Neural cell (in vitro differentiated cells): ENCODE measurements around the gene DBP. TPM values are rescaled to one million over a fixed set of nuclear protein-coding genes. Genes with fewer than 3 reads are reported as not detected.

ENCODE experiments used
- H2AFZ ChIP-seq: fragments of 200-600, 300-800 bp; sonication (generic), shearing (Covaris generic); 2 replicates; pipeline ENCODE4 v1.6.0; 2014; ENCODE audit warnings: low read depth, mild to moderate bottlenecking, antibody characterized with exemption, low read length, moderate library complexity
- H3F3A ChIP-seq: fragments of 200-600 bp; shearing (Covaris generic); 2 replicates; pipeline ENCODE4 v1.6.1; 2016; ENCODE audit warnings: mild to moderate bottlenecking, moderate library complexity, mixed read lengths, antibody characterized with exemption, low read length; ENCODE audit not compliant: insufficient read depth, poor library complexity, severe bottlenecking
- H3K27ac ChIP-seq: fragments of 200-600, 300-800 bp; sonication (generic), shearing (Covaris generic); 2 replicates; pipeline ENCODE4 v1.5.1; 2014; ENCODE audit warnings: mild to moderate bottlenecking, low read length, moderate library complexity
- H3K27me3 ChIP-seq: fragments of 300-800, 200-600 bp; sonication (generic), shearing (Covaris generic); 2 replicates; pipeline ENCODE4 v1.6.0; 2014; ENCODE audit warnings: mild to moderate bottlenecking, low read depth, low read length, moderate library complexity; ENCODE audit not compliant: insufficient read depth
- H3K36me3 ChIP-seq: fragments of 300-800, 200-600 bp; sonication (generic), shearing (Covaris generic); 2 replicates; pipeline ENCODE4 v1.5.1; 2014; ENCODE audit warnings: mild to moderate bottlenecking, antibody characterized with exemption, low read length, moderate library complexity; ENCODE audit not compliant: insufficient read depth
- H3K4me2 ChIP-seq: fragments of 300-800, 200-600 bp; sonication (generic), shearing (Covaris generic); 2 replicates; pipeline ENCODE4 v1.6.0; 2014; ENCODE audit warnings: mild to moderate bottlenecking, low read length
- H3K4me3 ChIP-seq: fragments of 300-800, 200-600 bp; sonication (generic), shearing (Covaris generic); 2 replicates; pipeline ENCODE4 v1.5.1; 2014; ENCODE audit warnings: mild to moderate bottlenecking, low read length, moderate library complexity
- H3K79me2 ChIP-seq: fragments of 200-600 bp; shearing (Covaris generic); replicated peaks from 2 replicates; pipeline ENCODE4 v1.6.0; 2014; ENCODE audit warnings: mild to moderate bottlenecking, low read length, moderate library complexity; ENCODE audit not compliant: insufficient read depth
- H3K9ac ChIP-seq: fragments of 300-800, 200-600 bp; sonication (generic), shearing (Covaris generic); 2 replicates; pipeline ENCODE4 v1.6.1; 2016; ENCODE audit warnings: mild to moderate bottlenecking, low read length, mixed read lengths
- H3K9me2 ChIP-seq: fragments of 200-600 bp; shearing (Covaris generic); 2 replicates; pipeline ENCODE4 v1.6.1; 2016; ENCODE audit warnings: mild to moderate bottlenecking, low read length, mixed read lengths; ENCODE audit not compliant: insufficient read depth
- H3K9me3 ChIP-seq: fragments of 200-600, 300-800 bp; sonication (generic), shearing (Covaris generic); 2 replicates; pipeline ENCODE4 v1.6.1; 2016; ENCODE audit warnings: mild to moderate bottlenecking, mixed run types, low read length, moderate library complexity, mixed read lengths
- H4K20me1 ChIP-seq: fragments of 200-600 bp; shearing (Covaris generic); 2 replicates; pipeline ENCODE4 v1.6.1; 2016; ENCODE audit warnings: mild to moderate bottlenecking, mixed run types; ENCODE audit not compliant: insufficient read depth
- EP300 ChIP-seq: fragments of 450-650 bp; conservative IDR thresholded peaks from 2 replicates; pipeline ENCODE4 v1.6.1; 2014; ENCODE audit warnings: antibody characterized with exemption, mild to moderate bottlenecking, moderate library complexity; ENCODE audit not compliant: poor library complexity, severe bottlenecking
- EZH2 ChIP-seq: fragments of 200-600, 300-800 bp; shearing (Covaris generic), sonication (generic); IDR thresholded peaks from 2 replicates; pipeline ENCODE4 v1.6.1; 2014; ENCODE audit warnings: antibody characterized with exemption, low read length, borderline replicate concordance, mild to moderate bottlenecking; ENCODE audit not compliant: insufficient read depth, poor library complexity, severe bottlenecking
- MXI1 ChIP-seq: fragments of 450-650 bp; conservative IDR thresholded peaks from 2 replicates; pipeline ENCODE4 v1.6.1; 2014; ENCODE audit warnings: antibody characterized with exemption, mild to moderate bottlenecking; ENCODE audit not compliant: poor library complexity, severe bottlenecking
- POLR2AphosphoS5 ChIP-seq: IDR thresholded peaks from 2 replicates; pipeline ENCODE4 v1.6.1; 2012
- RAD21 ChIP-seq: fragments of 450-650 bp; conservative IDR thresholded peaks from 2 replicates; pipeline ENCODE4 v1.6.1; 2014; ENCODE audit warnings: antibody characterized with exemption, mild to moderate bottlenecking, moderate library complexity
- SMC3 ChIP-seq: fragments of 450-650 bp; conservative IDR thresholded peaks from 2 replicates; pipeline ENCODE4 v1.6.1; 2014; ENCODE audit warnings: antibody characterized with exemption, mild to moderate bottlenecking, moderate library complexity; ENCODE audit not compliant: poor library complexity
- TAF1 ChIP-seq: IDR thresholded peaks from 2 replicates; pipeline ENCODE4 v1.6.1; 2012; ENCODE audit warnings: low read depth
- polyA plus RNA-seq: library from polyadenylated mRNA; depleted of rRNA; stranded (reverse); fragments of >200 nt; gene quantifications from 2 replicates; pipeline ENCODE4 v1.2.3, GENCODE V29; 2014
- TF ChIP-seq, protein P1 (sequence below): fragments of 450-650 bp; IDR thresholded peaks from 2 replicates; pipeline ENCODE4 v1.5.1; 2014; ENCODE audit warnings: antibody characterized with exemption, mild to moderate bottlenecking, moderate library complexity; ENCODE audit not compliant: poor library complexity, severe bottlenecking
- TF ChIP-seq, protein P2 (sequence below): IDR thresholded peaks from 2 replicates; pipeline ENCODE4 v1.6.1; 2012; ENCODE audit warnings: borderline replicate concordance

Gene DBP
- polyA plus RNA-seq, 1 donor from 2014 or later, result 3.6 TPM

DNA sequence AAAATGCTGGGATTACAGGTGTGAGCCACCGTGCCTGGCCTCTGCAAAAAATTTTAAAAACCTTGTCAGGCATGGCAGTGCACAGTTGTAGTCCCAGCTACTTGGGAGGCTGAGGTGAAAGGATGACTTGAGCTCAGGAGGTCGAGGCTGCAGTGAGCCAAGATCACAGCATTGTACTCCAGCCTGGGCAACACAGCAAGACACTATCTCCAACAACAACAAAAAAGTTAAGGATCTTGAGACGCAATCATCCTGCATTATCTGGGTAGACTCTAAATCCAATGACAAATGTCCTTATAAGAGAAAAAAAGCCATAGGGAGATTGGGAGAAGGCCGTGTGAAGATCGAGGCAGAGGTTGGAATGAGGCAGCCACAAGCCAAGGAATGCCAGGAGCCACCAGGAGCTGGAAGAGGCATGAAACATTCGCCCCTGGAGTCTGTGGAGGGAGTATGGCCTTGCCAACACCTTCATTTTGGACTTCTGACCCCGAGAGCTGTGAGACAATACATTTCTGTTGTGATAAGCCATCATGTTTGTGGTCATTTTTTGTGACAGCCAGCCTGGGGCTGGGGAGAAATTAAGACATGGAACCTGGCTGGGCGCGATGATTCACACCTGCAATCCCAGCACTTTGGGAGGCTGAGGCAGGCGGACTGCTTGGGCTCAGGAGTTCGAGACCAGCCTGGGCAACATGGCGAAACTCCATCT, 13.9 kb upstream of the DBP start:
- Histone ChIP-seq H3K9me3 (no peaks in the 10 kb centered on the region), H3F3A (no peaks in the 10 kb centered on the region), H3K4me3 (no peak overlapping the region), H3K27ac (no peak overlapping the region), H2AFZ (no peak overlapping the region), H3K9me2 (no peaks in the 10 kb centered on the region), H3K9ac (no peak overlapping the region), H3K27me3 (no peaks in the 10 kb centered on the region), H3K36me3 (no peaks in the 10 kb centered on the region), H3K4me2 (no peak overlapping the region), H4K20me1 (no peaks in the 10 kb centered on the region), H3K79me2 (no peaks in the 10 kb centered on the region)
- no peak for TF ChIP-seq EP300
- TF ChIP-seq, protein P1, sequence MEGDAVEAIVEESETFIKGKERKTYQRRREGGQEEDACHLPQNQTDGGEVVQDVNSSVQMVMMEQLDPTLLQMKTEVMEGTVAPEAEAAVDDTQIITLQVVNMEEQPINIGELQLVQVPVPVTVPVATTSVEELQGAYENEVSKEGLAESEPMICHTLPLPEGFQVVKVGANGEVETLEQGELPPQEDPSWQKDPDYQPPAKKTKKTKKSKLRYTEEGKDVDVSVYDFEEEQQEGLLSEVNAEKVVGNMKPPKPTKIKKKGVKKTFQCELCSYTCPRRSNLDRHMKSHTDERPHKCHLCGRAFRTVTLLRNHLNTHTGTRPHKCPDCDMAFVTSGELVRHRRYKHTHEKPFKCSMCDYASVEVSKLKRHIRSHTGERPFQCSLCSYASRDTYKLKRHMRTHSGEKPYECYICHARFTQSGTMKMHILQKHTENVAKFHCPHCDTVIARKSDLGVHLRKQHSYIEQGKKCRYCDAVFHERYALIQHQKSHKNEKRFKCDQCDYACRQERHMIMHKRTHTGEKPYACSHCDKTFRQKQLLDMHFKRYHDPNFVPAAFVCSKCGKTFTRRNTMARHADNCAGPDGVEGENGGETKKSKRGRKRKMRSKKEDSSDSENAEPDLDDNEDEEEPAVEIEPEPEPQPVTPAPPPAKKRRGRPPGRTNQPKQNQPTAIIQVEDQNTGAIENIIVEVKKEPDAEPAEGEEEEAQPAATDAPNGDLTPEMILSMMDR, result no peak
- no peak for TF ChIP-seq TAF1
- no peak for TF ChIP-seq SMC3
- TF ChIP-seq RAD21, result no peak
- no peak for TF ChIP-seq MXI1
- TF ChIP-seq, protein P2, sequence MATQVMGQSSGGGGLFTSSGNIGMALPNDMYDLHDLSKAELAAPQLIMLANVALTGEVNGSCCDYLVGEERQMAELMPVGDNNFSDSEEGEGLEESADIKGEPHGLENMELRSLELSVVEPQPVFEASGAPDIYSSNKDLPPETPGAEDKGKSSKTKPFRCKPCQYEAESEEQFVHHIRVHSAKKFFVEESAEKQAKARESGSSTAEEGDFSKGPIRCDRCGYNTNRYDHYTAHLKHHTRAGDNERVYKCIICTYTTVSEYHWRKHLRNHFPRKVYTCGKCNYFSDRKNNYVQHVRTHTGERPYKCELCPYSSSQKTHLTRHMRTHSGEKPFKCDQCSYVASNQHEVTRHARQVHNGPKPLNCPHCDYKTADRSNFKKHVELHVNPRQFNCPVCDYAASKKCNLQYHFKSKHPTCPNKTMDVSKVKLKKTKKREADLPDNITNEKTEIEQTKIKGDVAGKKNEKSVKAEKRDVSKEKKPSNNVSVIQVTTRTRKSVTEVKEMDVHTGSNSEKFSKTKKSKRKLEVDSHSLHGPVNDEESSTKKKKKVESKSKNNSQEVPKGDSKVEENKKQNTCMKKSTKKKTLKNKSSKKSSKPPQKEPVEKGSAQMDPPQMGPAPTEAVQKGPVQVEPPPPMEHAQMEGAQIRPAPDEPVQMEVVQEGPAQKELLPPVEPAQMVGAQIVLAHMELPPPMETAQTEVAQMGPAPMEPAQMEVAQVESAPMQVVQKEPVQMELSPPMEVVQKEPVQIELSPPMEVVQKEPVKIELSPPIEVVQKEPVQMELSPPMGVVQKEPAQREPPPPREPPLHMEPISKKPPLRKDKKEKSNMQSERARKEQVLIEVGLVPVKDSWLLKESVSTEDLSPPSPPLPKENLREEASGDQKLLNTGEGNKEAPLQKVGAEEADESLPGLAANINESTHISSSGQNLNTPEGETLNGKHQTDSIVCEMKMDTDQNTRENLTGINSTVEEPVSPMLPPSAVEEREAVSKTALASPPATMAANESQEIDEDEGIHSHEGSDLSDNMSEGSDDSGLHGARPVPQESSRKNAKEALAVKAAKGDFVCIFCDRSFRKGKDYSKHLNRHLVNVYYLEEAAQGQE, result no peak
- no peak for TF ChIP-seq POLR2AphosphoS5
- no peak for TF ChIP-seq EZH2

DNA sequence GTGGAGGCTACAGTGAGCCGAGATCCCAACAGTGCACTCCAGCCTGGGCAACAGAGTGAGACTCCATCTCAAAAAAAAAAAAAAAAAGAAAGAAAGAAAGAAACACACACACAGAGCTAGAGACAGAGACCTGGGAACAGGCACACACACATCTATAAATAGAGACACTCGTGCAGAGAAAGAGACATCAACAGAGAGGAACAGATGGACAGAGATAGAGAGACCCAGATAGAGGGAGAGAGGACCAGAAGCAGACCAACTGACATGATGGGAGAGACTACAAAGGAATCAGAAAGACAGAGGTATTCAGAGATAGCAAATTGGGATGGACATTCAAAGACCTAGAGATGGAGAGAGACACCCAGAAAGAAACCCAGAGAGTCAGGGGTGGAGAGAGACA, 11.0 kb upstream of the DBP start:
- no peak overlapping the region for H3K27ac ChIP-seq
- no peaks in the 10 kb centered on the region for H3F3A ChIP-seq
- no peaks in the 10 kb centered on the region for H3K9me2 ChIP-seq
- TF ChIP-seq, protein P2, result no peak
- TF ChIP-seq RAD21 (no peak), POLR2AphosphoS5 (no peak), EZH2 (no peak), MXI1 (no peak), TAF1 (no peak), SMC3 (no peak), EP300 (no peak)
- TF ChIP-seq, protein P1, result no peak
- H3K4me3 ChIP-seq, result no peak overlapping the region
- H2AFZ ChIP-seq, result no peak overlapping the region
- no peaks in the 10 kb centered on the region for H3K79me2 ChIP-seq
- no peaks in the 10 kb centered on the region for H3K36me3 ChIP-seq
- no peaks in the 10 kb centered on the region for H4K20me1 ChIP-seq
- no peaks in the 10 kb centered on the region for H3K27me3 ChIP-seq
- H3K4me2 ChIP-seq, result no peak overlapping the region
- no peak overlapping the region for H3K9ac ChIP-seq
- no peaks in the 10 kb centered on the region for H3K9me3 ChIP-seq
